K562 (cell line): ENCODE measurements around the gene PLEKHN1.

Experiments
- EZH2 ChIP-seq: IDR thresholded peaks from 2 replicates; pipeline ENCODE4 v1.6.1; 2012; ENCODE audit warnings: low read depth, mild to moderate bottlenecking, inconsistent platforms, low read length, borderline replicate concordance
- JUN ChIP-seq, 2 experiments: sonication (generic) in 1 of 2; formaldehyde crosslinking in 1 of 2; IDR thresholded peaks; 2 replicates each; pipeline versions ENCODE4 v1.6.1 to v1.8.0; 2012 to 2022; ENCODE audit warnings: borderline replicate concordance in 2 of 2, mild to moderate bottlenecking in 2 of 2, improper control_type of control experiment in 1 of 2, low read depth in 1 of 2, low read length in 1 of 2, missing genetic modification reagents in 1 of 2
- MTA2 ChIP-seq: fragments of 450-650 bp; IDR thresholded peaks from 2 replicates; pipeline ENCODE4 v1.6.1; 2016; ENCODE audit warnings: low read depth
- NONO ChIP-seq, 2 experiments: fragments of 200-400 bp in 1 of 2; fragments of 450-650 bp in 1 of 2; formaldehyde crosslinking in 1 of 2; IDR thresholded peaks; 2 replicates each; pipeline ENCODE4 v1.6.1; 2017; ENCODE audit warnings: low read depth in 2 of 2, mild to moderate bottlenecking in 2 of 2, moderate library complexity in 2 of 2, low read length in 1 of 2
- POLR2A ChIP-seq: fragments of 450-650 bp; conservative IDR thresholded peaks from 2 replicates; pipeline ENCODE4 v1.6.1; 2016

DNA sequence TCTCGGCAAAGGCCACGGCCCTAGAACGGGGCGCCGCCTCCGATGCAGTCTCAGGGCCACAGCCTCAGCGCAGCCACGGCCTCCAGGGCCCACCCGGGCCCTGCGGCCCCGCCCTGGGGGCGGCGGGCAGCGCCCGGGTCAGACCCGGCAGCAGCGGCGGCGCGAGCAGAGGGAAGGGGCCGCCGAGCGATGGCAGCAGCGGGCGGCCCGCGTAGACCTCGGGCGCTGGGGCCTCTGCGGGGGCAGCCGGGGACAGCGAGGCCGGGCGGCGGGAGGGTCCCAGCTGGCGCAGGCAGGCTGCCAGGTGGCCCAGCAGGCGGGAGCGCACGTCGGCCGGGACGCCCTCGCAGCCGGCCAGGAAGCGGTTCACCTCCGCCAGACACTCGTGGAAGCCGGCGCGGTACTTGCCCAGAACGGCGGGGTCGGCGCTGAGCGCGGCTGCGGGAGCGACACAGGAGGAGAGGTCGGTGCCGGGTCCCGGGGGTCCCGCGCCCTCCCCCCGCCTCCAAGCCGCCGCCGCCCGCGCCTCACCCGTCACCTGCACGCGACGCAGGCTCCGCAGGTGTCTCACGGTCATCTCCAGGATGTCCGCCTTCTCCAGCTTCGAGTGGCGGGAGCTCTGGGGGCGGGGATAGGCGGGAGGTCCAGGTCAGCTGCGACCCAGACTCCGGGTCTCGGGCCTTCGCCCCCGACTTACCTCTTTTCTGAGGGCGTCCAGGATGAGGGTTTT lies 32.9 kb downstream of the PLEKHN1 start:
- TF ChIP-seq POLR2A = no peak
- no peak for TF ChIP-seq MTA2
- peak in 1 of 2 experiments; percentile 62; a peak in 2 of 4 replicates for TF ChIP-seq NONO (IDR thresholded peaks at IDR 0.05; ENCODE audit: low read depth in 2 of 2, low read length in 1 of 2)
- TF ChIP-seq JUN (IDR thresholded peaks at IDR 0.05; ENCODE audit: borderline replicate concordance, low read depth, low read length) = no peak
- no peak for TF ChIP-seq JUN (CRISPR knock-in tag; IDR thresholded peaks at IDR 0.05; ENCODE audit: borderline replicate concordance)
- no peak for TF ChIP-seq EZH2
